H1 (cell line): ENCODE data around the gene C21orf91. TPM values are rescaled to one million over a fixed set of nuclear protein-coding genes. Genes with fewer than 3 reads are reported as not detected.

Experiments used
- CTCF ChIA-PET: fragments of 300-600 bp; sonication (Branson Sonifier 250); formaldehyde crosslinking; loops from one replicate; lab custom pipeline; 2021; ENCODE audit not compliant: partially characterized antibody; lab: Charles Lee
- POLR2A ChIA-PET: fragments of 300-600 bp; sonication (Branson Sonifier 250); formaldehyde crosslinking; loops from one replicate; lab custom pipeline; 2021; ENCODE audit warnings: inconsistent platforms; ENCODE audit not compliant: partially characterized antibody; lab: Charles Lee
- DNase-seq, 2 experiments: peaks; one replicate each; pipeline versions ENCODE4 v3.0.0 to v3.0.0-alpha.2; 2010 to 2022; ENCODE audit warnings: low spot score in 2 of 2, low read depth in 1 of 2, mixed read lengths in 1 of 2
- FAIRE-seq: peaks from 2 replicates; lab custom pipeline; 2011; peaks lifted over from hg19 to GRCh38; lab: Jason Lieb, UNC
- H2AFZ ChIP-seq: 2 replicates; pipeline ENCODE4 v1.8.1; 2012; ENCODE audit warnings: low read length, inconsistent platforms
- H2AK5ac ChIP-seq: 2 replicates; pipeline ENCODE4 v1.6.1; 2013; ENCODE audit warnings: low read depth, low read length
- H2BK120ac ChIP-seq: replicated peaks from 2 replicates; pipeline ENCODE3; 2013; ENCODE audit warnings: low read depth, low read length, inconsistent platforms
- H2BK12ac ChIP-seq: 2 replicates; pipeline ENCODE4 v1.6.1; 2013; ENCODE audit warnings: low read depth, low read length
- H2BK15ac ChIP-seq: 2 replicates; pipeline ENCODE4 v1.6.1; 2013; ENCODE audit warnings: low read length
- H2BK20ac ChIP-seq: 2 replicates; pipeline ENCODE4 v1.6.1; 2013; ENCODE audit warnings: low read length
- H2BK5ac ChIP-seq: 2 replicates; pipeline ENCODE4 v1.6.1; 2013; ENCODE audit warnings: low read depth, low read length
- H3K14ac ChIP-seq: 2 replicates; pipeline ENCODE4 v1.6.1; 2013; ENCODE audit warnings: inconsistent platforms; ENCODE audit not compliant: insufficient read length
- H3K18ac ChIP-seq: 2 replicates; pipeline ENCODE4 v1.6.1; 2013; ENCODE audit warnings: low read length; ENCODE audit errors: extremely low read depth
- H3K23ac ChIP-seq: 2 replicates; pipeline ENCODE4 v1.6.1; 2013; ENCODE audit warnings: inconsistent platforms; ENCODE audit not compliant: insufficient read length
- H3K23me2 ChIP-seq: 2 replicates; pipeline ENCODE4 v1.6.1; 2013; ENCODE audit warnings: low read depth, low read length
- H3K27ac ChIP-seq: 2 replicates; pipeline ENCODE4 v1.6.1; 2011; ENCODE audit warnings: low read depth, low read length, inconsistent platforms
- H3K27me3 ChIP-seq, 4 experiments: replicated peaks in 1 of 4; 1 replicate in 1 of 4; 2 replicates in 3 of 4; pipeline versions ENCODE4 v1.6.1 to v1.8.1; 2011 to 2013; ENCODE audit warnings: low read length in 3 of 4, mild to moderate bottlenecking in 3 of 4, inconsistent platforms in 2 of 4, mixed read lengths in 2 of 4, moderate library complexity in 1 of 4; ENCODE audit not compliant: control insufficient read depth in 3 of 4, insufficient read depth in 3 of 4; ENCODE audit errors: extremely low read depth in 1 of 4
- H3K36me3 ChIP-seq, 4 experiments: 2 replicates each; pipeline versions ENCODE4 v1.6.1 to v1.8.1; 2011 to 2013; ENCODE audit warnings: mild to moderate bottlenecking in 4 of 4, low read length in 3 of 4, moderate library complexity in 2 of 4, control low read depth in 1 of 4, inconsistent platforms in 1 of 4; ENCODE audit not compliant: insufficient read depth in 4 of 4, control insufficient read depth in 2 of 4
- H3K4ac ChIP-seq: replicated peaks from 2 replicates; pipeline ENCODE3; 2013; ENCODE audit warnings: low read length, low read depth, mixed read lengths, inconsistent platforms; ENCODE audit not compliant: insufficient read length
- H3K4me1 ChIP-seq, 4 experiments: replicated peaks in 1 of 4; 1 replicate in 1 of 4; 2 replicates in 3 of 4; pipeline versions ENCODE4 v1.6.1 to v1.8.1; 2011 to 2013; ENCODE audit warnings: low read length in 3 of 4, inconsistent platforms in 2 of 4, mixed read lengths in 1 of 4; ENCODE audit not compliant: insufficient read depth in 4 of 4, control insufficient read depth in 3 of 4
- H3K4me2 ChIP-seq, 2 experiments: 2 replicates each; pipeline versions ENCODE4 v1.6.1 to v1.8.1; 2011 to 2013; ENCODE audit warnings: low read depth in 2 of 2, low read length in 2 of 2, control low read depth in 1 of 2, inconsistent platforms in 1 of 2, mild to moderate bottlenecking in 1 of 2; ENCODE audit not compliant: insufficient read depth in 1 of 2
- H3K4me3 ChIP-seq, 4 experiments: fragments of 200-600, 300-600 bp in 1 of 4; sonication (generic), shearing (Covaris generic), sonication (Bioruptor Twin) in 1 of 4; 2 replicates each; pipeline versions ENCODE4 v1.5.1 to v1.8.1; 2011 to 2016; ENCODE audit warnings: low read length in 4 of 4, low read depth in 3 of 4, control low read depth in 2 of 4, inconsistent platforms in 2 of 4, mild to moderate bottlenecking in 2 of 4, mixed read lengths in 1 of 4, moderate library complexity in 1 of 4; ENCODE audit not compliant: insufficient read depth in 2 of 4; ENCODE audit errors: extremely low read depth in 1 of 4
- H3K56ac ChIP-seq: replicated peaks from 2 replicates; pipeline ENCODE3; 2013; ENCODE audit warnings: low read depth, mild to moderate bottlenecking, mixed read lengths, low read length, inconsistent platforms; ENCODE audit not compliant: insufficient read length
- H3K79me1 ChIP-seq: 2 replicates; pipeline ENCODE4 v1.6.1; 2013; ENCODE audit warnings: low read depth, low read length, control low read depth
- H3K79me2 ChIP-seq, 2 experiments: 2 replicates each; pipeline versions ENCODE4 v1.6.1 to v1.8.1; 2012 to 2013; ENCODE audit warnings: low read length in 2 of 2, mild to moderate bottlenecking in 2 of 2, inconsistent platforms in 1 of 2; ENCODE audit not compliant: insufficient read depth in 2 of 2, control insufficient read depth in 1 of 2
- H3K9ac ChIP-seq, 4 experiments: replicated peaks in 1 of 4; 1 replicate in 1 of 4; 2 replicates in 3 of 4; pipeline versions ENCODE4 v1.6.1 to v1.8.1; 2011 to 2013; ENCODE audit warnings: low read depth in 3 of 4, low read length in 3 of 4, control low read depth in 2 of 4, mild to moderate bottlenecking in 2 of 4, moderate library complexity in 2 of 4, inconsistent platforms in 1 of 4; ENCODE audit errors: extremely low read depth in 1 of 4
- H3K9me3 ChIP-seq, 2 experiments: 2 replicates each; pipeline versions ENCODE4 v1.6.1 to v1.8.1; 2012 to 2013; ENCODE audit warnings: mild to moderate bottlenecking in 2 of 2, moderate library complexity in 2 of 2, control low read depth in 1 of 2, inconsistent platforms in 1 of 2, low read depth in 1 of 2, low read length in 1 of 2, mixed read lengths in 1 of 2; ENCODE audit not compliant: insufficient read depth in 2 of 2
- H4K20me1 ChIP-seq, 2 experiments: replicated peaks in 1 of 2; 2 replicates each; pipeline versions ENCODE3 to v1.8.1; 2011 to 2013; ENCODE audit warnings: inconsistent platforms in 2 of 2, low read length in 2 of 2, mild to moderate bottlenecking in 1 of 2; ENCODE audit not compliant: insufficient read depth in 2 of 2, control insufficient read depth in 1 of 2
- H4K5ac ChIP-seq: 2 replicates; pipeline ENCODE4 v1.6.1; 2013; ENCODE audit warnings: low read length, low read depth, mixed read lengths, inconsistent platforms; ENCODE audit not compliant: insufficient read length
- H4K8ac ChIP-seq: 2 replicates; pipeline ENCODE4 v1.8.0; 2013; ENCODE audit warnings: mild to moderate bottlenecking, moderate library complexity, low read length, inconsistent platforms; ENCODE audit not compliant: insufficient read depth; ENCODE audit errors: extremely low read depth
- H4K91ac ChIP-seq: replicated peaks from 2 replicates; pipeline ENCODE3; 2013; ENCODE audit warnings: low read length, mixed read lengths, inconsistent platforms; ENCODE audit not compliant: insufficient read length
- RNF2 ChIP-seq: fragments of 200-900, 300-1000 bp; sonication (generic); IDR thresholded peaks from 2 replicates; pipeline ENCODE4 v1.7.1; 2016; ENCODE audit warnings: borderline replicate concordance, low read depth, mild to moderate bottlenecking, antibody characterized with exemption, low read length; ENCODE audit not compliant: poor library complexity, severe bottlenecking; ENCODE audit errors: missing control alignments
- WGBS, 2 experiments: shearing (Covaris generic) in 1 of 2; methylation state at CpG; one replicate each; pipeline versions ENCODE4 v1.1.6 to v1.1.7; 2013 to 2015; ENCODE audit warnings: low lambda C conversion rate in 2 of 2, mixed read lengths in 2 of 2, inconsistent platforms in 1 of 2, low coverage in 1 of 2, missing lambda C conversion rate in 1 of 2; ENCODE audit not compliant: insufficient replicate concordance in 2 of 2, insufficient coverage in 1 of 2, insufficient read length in 1 of 2; ENCODE audit errors: extremely low coverage in 1 of 2, missing lambda C conversion rate in 1 of 2; 5-methylcytosine and 5-hydroxymethylcytosine counted together
- polyA plus RNA-seq, 7 experiments: library from polyadenylated mRNA; depleted of rRNA in 3 of 7; stranded (reverse) in 5 of 7; unstranded in 2 of 7; fragments of >200 nt in 5 of 7; fragments of 200-250 nt in 2 of 7; gene quantifications; 1 replicate in 5 of 7; 2 replicates in 1 of 7; 4 replicates in 1 of 7; pipeline versions ENCODE4 v1.2.1 to v1.2.3, GENCODE V29; 2011 to 2013; ENCODE audit warnings: missing spikeins in 2 of 7, mixed read lengths in 2 of 7
- total RNA-seq: library from RNA; stranded (reverse); fragmentation: NEBNext Ultra II Directional; extraction: Animal tissue kit (Norgen Biotek cat#: 25700); gene quantifications from 2 replicates; pipeline ENCODE4 v1.2.1, GENCODE V29; 2021

Gene C21orf91
- total and polyA plus RNA-seq, 2 of the 8 experiments (the other 6 are each of a cell fraction or from before 2014, with no cell fraction given) = 4.9 to 33.6 TPM

DNA sequence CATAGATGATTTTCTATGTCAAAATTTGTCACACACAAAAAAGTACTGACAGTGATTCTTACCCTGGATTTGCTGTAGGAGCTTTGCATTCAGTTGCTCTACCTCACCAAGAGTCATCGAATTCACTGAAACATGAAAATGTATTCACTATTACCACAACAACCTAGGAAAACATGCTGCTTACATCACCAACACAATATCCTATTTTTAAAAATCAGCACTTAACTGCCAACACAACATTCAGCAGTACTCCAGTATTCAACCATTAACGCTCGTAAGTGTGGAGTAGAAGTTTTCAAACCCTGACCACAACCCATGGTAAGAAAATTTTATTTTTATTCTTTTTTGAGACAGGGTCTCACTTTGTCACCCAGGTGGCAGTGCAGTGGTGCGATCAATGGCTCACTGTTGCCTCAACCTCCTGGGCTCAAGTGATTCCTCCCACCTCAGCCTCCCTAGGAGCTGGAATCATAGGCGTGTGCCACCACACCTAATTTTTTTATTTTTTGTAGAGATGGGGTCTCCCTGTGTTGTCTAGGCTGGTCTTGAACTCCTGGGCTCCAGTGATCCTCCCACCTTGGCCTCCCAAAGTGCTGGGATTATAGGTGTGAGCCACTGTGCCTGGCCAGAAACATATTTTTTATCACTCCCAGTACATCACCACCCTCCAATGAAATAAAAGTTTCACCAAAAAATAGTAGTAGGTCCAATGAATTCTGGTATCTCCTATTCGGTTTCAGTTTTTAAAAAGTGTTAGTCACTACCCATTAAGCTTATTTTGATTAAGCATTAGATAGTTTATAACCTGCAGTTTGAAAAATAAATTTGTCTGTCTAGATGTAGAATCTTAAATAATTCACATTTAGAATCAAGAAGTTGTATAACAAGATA, 23.8 kb downstream of the C21orf91 start:
- H3K14ac ChIP-seq = no peak overlapping the region
- no peak overlapping the region for H3K27ac ChIP-seq
- no peak overlapping the region for H4K5ac ChIP-seq
- H3K36me3 ChIP-seq = peaks cover 2 to 39% (median 18%) of the 10 kb centered on the region in 4 experiments; a peak in 6 of 8 replicates
- H2BK120ac ChIP-seq = no peak overlapping the region
- H4K91ac ChIP-seq = no peak overlapping the region
- 89% methylated on average over 6 of the region's 6 CpGs; no CpG with 5 or more reads in 1 of the 2 experiments for whole genome bisulfite sequencing, 2 experiments
- no peak overlapping the region for H2BK15ac ChIP-seq
- H2BK20ac ChIP-seq = no peak overlapping the region
- TF ChIP-seq RNF2 = no peak
- ChIA-PET CTCF (interaction anchor here (0.6 to 1.3 kb wide), 5 partner anchors 13 to 130 kb away, joined by 3 to 4 read pairs (median 3); no protein-coding TSS in a partner anchor), POLR2A (no interaction called here)
- H3K4me2 ChIP-seq = no peak overlapping the region
- H4K8ac ChIP-seq = no peak overlapping the region
- DNase-seq (no peak), FAIRE-seq (no peak)
- peaks cover 0 to 15% of the 10 kb centered on the region in 2 experiments; a peak in 1 of 4 replicates for H3K79me2 ChIP-seq
- H2BK12ac ChIP-seq = no peak overlapping the region
- no peak overlapping the region for H3K9ac ChIP-seq
- H2AK5ac ChIP-seq = no peak overlapping the region
- H2BK5ac ChIP-seq = no peak overlapping the region
- no peaks in the 10 kb centered on the region for H3K79me1 ChIP-seq
- H3K56ac ChIP-seq = no peak overlapping the region
- H3K18ac ChIP-seq = no peak overlapping the region
- H3K9me3 ChIP-seq = no peaks in the 10 kb centered on the region
- H3K23ac ChIP-seq = no peak overlapping the region
- no peaks in the 10 kb centered on the region for H3K4me1 ChIP-seq
- H3K27me3 ChIP-seq = no peaks in the 10 kb centered on the region
- H2AFZ ChIP-seq = no peak overlapping the region
- no peak overlapping the region for H3K4me3 ChIP-seq
- no peak overlapping the region for H3K4ac ChIP-seq
- H3K23me2 ChIP-seq = no peaks in the 10 kb centered on the region
- H4K20me1 ChIP-seq = peaks cover 0 to 2% of the 10 kb centered on the region in 2 experiments
